NT2/D1 (cell line): ENCODE measurements around the gene IGF2R.

ENCODE experiments used
- DNase-seq: peaks from one replicate; pipeline ENCODE4 v3.0.0-alpha.2; 2011; ENCODE audit warnings: low read depth, low spot score
- H3K27me3 ChIP-seq: 2 replicates; pipeline ENCODE4 v1.6.0; 2011; ENCODE audit warnings: mild to moderate bottlenecking; ENCODE audit not compliant: insufficient read length, insufficient read depth
- H3K36me3 ChIP-seq: 2 replicates; pipeline ENCODE4 v1.6.1; 2011; ENCODE audit warnings: mild to moderate bottlenecking, low read length, mixed read lengths; ENCODE audit not compliant: insufficient read depth, insufficient read length
- H3K4me1 ChIP-seq: 2 replicates; pipeline ENCODE4 v1.5.1; 2011; ENCODE audit not compliant: insufficient read depth, insufficient read length
- H3K4me3 ChIP-seq: 2 replicates; pipeline ENCODE4 v1.5.1; 2011; ENCODE audit warnings: low read depth; ENCODE audit not compliant: insufficient read length
- H3K9ac ChIP-seq: 2 replicates; pipeline ENCODE4 v1.6.0; 2011; ENCODE audit warnings: low read depth; ENCODE audit not compliant: insufficient read length
- H3K9me3 ChIP-seq: 2 replicates; pipeline ENCODE4 v1.5.1; 2011; ENCODE audit warnings: mild to moderate bottlenecking, low read length; ENCODE audit not compliant: insufficient read depth
- SUZ12 ChIP-seq: IDR thresholded peaks from 2 replicates; pipeline ENCODE4 v1.6.1; 2011; ENCODE audit not compliant: insufficient read length, insufficient read depth; ENCODE audit errors: extremely low read depth
- YY1 ChIP-seq: IDR thresholded peaks from 2 replicates; pipeline ENCODE4 v1.6.1; 2011; ENCODE audit not compliant: insufficient read length, insufficient read depth
- ZNF274 ChIP-seq: IDR thresholded peaks from 2 replicates; pipeline ENCODE4 v1.6.1; 2011; ENCODE audit warnings: mild to moderate bottlenecking, low read depth, low read length

IGF2R gene

DNA sequence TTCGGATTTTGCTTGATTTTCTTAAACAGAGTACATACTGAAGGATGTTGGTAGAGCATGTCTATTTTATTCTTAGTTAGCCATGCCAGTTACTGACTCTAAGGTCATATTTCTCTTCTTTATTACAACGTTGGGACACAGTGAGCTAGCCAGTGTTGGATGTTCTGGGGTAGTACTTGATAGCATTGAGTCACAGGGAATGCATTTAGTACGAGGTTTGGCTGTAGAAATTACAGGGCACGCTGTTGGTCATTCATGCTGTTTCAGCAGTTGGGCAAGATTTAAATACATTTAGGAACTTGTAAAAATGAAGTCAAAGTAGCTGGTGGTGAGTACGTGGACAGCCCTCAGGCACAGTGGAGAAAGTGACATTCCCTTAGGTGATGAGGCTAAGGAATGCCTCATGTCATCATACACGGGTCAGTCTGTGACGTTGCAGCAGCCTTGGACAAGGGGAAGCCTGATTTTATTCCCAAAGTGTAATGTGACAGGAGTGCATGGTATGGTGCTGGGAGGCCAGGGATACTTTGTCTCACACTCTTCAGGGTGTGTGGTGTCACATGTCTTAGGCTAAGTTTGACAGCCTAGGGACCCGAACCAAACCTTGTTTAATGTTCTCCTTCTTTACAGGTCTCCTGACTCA is 95.0 kb downstream of the IGF2R start:
- TF ChIP-seq YY1 (no peak), SUZ12 (no peak), ZNF274 (no peak)
- no peaks in the 10 kb centered on the region for H3K9me3 ChIP-seq
- no peaks in the 10 kb centered on the region for H3K27me3 ChIP-seq
- H3K9ac ChIP-seq = no peak overlapping the region
- no peak overlapping the region for H3K4me3 ChIP-seq
- peaks cover 67% of the 10 kb centered on the region for H3K36me3 ChIP-seq
- no peaks in the 10 kb centered on the region for H3K4me1 ChIP-seq
- DNase-seq = no peak

DNA sequence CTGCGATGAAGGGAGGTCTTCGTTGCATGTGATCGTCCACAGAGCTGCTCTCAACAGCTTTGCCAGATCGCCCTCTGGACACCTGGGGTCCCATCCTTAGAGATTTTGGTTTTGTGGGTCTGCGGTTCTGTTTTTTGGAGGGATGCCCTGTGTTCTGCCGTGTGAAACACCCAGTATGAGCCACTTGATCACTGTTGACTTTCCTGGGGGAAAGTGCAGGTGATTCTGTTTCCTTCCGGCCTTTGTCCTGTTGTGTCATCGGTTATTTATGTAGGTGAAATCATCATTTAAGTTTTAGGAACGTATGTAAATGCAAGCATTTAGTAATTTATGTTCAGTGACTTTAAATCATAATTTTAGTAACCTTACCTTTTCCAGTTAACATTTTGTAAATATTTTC is 96.3 kb downstream of the IGF2R start:
- Histone ChIP-seq H3K36me3 (peaks cover 67% of the 10 kb centered on the region), H3K4me1 (no peaks in the 10 kb centered on the region), H3K4me3 (no peak overlapping the region), H3K27me3 (no peaks in the 10 kb centered on the region), H3K9ac (no peak overlapping the region), H3K9me3 (no peaks in the 10 kb centered on the region)
- TF ChIP-seq SUZ12 (no peak), ZNF274 (no peak), YY1 (no peak)
- no peak for DNase-seq

- Histone ChIP-seq H3K9ac (no peak overlapping the region), H3K9me3 (no peaks in the 10 kb centered on the region), H3K36me3 (peaks cover 69% of the 10 kb centered on the region), H3K4me1 (peaks cover 2% of the 10 kb centered on the region), H3K27me3 (no peaks in the 10 kb centered on the region), H3K4me3 (no peak overlapping the region)
- no peak for DNase-seq
- TF ChIP-seq ZNF274 (no peak), YY1 (no peak), SUZ12 (no peak)
Measured at GRCh38 chr6:160067564-160067963, 98.7 kb downstream of the IGF2R start.

- peaks cover 74% of the 10 kb centered on the region for H3K36me3 ChIP-seq
- H3K4me3 ChIP-seq = no peak overlapping the region
- no peak for TF ChIP-seq SUZ12
- TF ChIP-seq ZNF274 = no peak
- no peak for TF ChIP-seq YY1
- DNase-seq = no peak
- no peaks in the 10 kb centered on the region for H3K27me3 ChIP-seq
- no peaks in the 10 kb centered on the region for H3K9me3 ChIP-seq
- H3K9ac ChIP-seq = no peak overlapping the region
- H3K4me1 ChIP-seq = peaks cover 2% of the 10 kb centered on the region
Measured at GRCh38 chr6:160068346-160068745, 99.5 kb downstream of the IGF2R start.

DNA sequence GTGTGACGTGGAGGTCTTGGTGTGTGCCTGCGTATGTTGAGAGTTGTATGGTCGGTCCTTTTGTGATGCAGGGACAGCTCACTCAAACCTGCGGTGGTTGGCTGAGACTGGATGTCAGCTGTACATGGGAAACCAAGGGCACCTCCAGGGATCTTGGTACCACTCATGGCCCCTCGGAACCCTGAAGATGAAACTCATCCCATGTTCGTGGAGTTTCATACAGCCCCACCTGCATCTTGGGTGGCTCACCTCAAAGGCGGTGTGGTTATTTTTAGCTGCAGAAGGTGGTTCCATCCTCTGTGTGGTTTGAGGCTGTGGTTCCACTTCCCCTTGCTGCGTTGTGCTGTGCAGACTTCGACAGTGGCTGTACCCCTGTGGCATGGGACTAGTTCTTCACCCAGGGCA is 100.2 kb downstream of the IGF2R start:
- no peaks in the 10 kb centered on the region for H3K9me3 ChIP-seq
- TF ChIP-seq ZNF274 = no peak
- H3K4me3 ChIP-seq = no peak overlapping the region
- H3K4me1 ChIP-seq = peaks cover 2% of the 10 kb centered on the region
- H3K27me3 ChIP-seq = no peaks in the 10 kb centered on the region
- peaks cover 76% of the 10 kb centered on the region for H3K36me3 ChIP-seq
- DNase-seq = no peak
- H3K9ac ChIP-seq = no peak overlapping the region

DNA sequence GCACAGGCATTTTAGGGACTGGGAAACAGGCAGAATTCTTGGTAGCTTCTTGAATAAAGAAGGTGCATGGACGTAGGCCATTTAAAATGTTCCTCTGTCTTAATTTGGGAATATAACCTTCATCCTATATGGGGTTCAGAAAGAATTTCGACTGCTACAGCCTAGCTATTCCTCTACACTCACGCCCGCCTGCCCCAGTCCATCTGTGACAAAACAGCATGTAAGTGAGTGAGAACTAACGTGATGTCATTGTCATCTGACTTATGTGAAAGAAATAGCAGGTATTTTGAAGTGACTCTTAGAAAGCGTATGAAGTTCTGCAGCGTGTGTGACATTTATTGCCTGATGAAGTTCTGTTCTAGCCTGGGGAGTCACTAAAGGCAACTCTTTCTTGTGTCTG is 100.6 kb downstream of the IGF2R start:
- Histone ChIP-seq H3K9ac (no peak overlapping the region), H3K4me1 (peaks cover 2% of the 10 kb centered on the region), H3K9me3 (no peaks in the 10 kb centered on the region), H3K4me3 (no peak overlapping the region), H3K27me3 (no peaks in the 10 kb centered on the region), H3K36me3 (peaks cover 75% of the 10 kb centered on the region)
- DNase-seq = no peak
- no peak for TF ChIP-seq SUZ12
- TF ChIP-seq YY1 = no peak
- TF ChIP-seq ZNF274 = no peak

DNA sequence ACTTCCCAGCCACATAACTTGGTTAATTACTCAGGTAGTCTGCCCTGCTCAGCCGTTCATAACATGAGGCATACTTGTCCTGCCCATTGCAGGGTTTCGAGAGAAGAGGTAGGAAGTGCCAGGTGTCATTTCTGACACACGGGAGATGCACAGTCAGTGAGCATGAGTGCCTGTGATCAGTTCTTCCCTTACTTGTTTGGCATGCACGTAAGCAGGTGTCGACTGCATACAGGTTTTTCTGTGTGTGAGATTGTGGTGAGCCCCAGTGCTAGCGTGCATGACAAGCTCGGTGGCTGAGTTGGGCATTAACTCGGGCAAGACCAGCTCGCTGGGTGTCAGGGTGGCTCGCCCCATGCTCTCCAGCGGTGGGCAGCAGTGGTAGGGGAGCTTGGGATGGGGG is 101.5 kb downstream of the IGF2R start:
- no peak overlapping the region for H3K9ac ChIP-seq
- H3K9me3 ChIP-seq = no peaks in the 10 kb centered on the region
- TF ChIP-seq ZNF274 (no peak), SUZ12 (no peak), YY1 (no peak)
- DNase-seq = no peak
- no peak overlapping the region for H3K4me3 ChIP-seq
- H3K36me3 ChIP-seq = peaks cover 74% of the 10 kb centered on the region
- H3K4me1 ChIP-seq = peaks cover 2% of the 10 kb centered on the region
- no peaks in the 10 kb centered on the region for H3K27me3 ChIP-seq

GRCh38 chr6:160070831-160071230 is 101.9 kb downstream of the IGF2R start:
- TF ChIP-seq ZNF274 = no peak
- no peak for TF ChIP-seq YY1
- Histone ChIP-seq H3K4me3 (no peak overlapping the region), H3K9ac (no peak overlapping the region), H3K36me3 (peaks cover 77% of the 10 kb centered on the region), H3K9me3 (no peaks in the 10 kb centered on the region), H3K4me1 (peaks cover 2% of the 10 kb centered on the region), H3K27me3 (no peaks in the 10 kb centered on the region)
- no peak for DNase-seq
